SK-N-SH (cell line): ENCODE data around the gene HUNK. TPM values are rescaled to one million over a fixed set of nuclear protein-coding genes. Genes with fewer than 3 reads are reported as not detected.

Source experiments
- CTCF ChIA-PET: fragments of 300-600, 350-600 bp; formaldehyde crosslinking; extraction: SDS; loops from one replicate; lab custom pipeline; 2021; lab: Yijun Ruan, JAX
- POLR2A ChIA-PET: fragments of 350-600 bp; sonication (Branson Sonifier 250); formaldehyde crosslinking; extraction: SDS; loops from one replicate; lab custom pipeline; 2020; ENCODE audit warnings: antibody characterized with exemption, inconsistent platforms; lab: Yijun Ruan, JAX
- DNase-seq: peaks from one replicate; pipeline ENCODE4 v3.0.0; 2012
- H2AFZ ChIP-seq: fragments of 200-600 bp; sonication (generic); 2 replicates; pipeline ENCODE4 v1.8.1; 2016; ENCODE audit warnings: antibody characterized with exemption, mild to moderate bottlenecking, low read depth
- H3F3A ChIP-seq: fragments of 200-600 bp; sonication (generic); replicated peaks from 2 replicates; pipeline ENCODE3; 2016; ENCODE audit warnings: antibody characterized with exemption, mild to moderate bottlenecking; ENCODE audit not compliant: insufficient read depth
- H3K27ac ChIP-seq, 2 experiments: fragments of 200-500 bp in 1 of 2; fragments of 200-600 bp in 1 of 2; sonication (Bioruptor generic) in 1 of 2; sonication (generic), shearing (Covaris generic) in 1 of 2; 2 replicates each; pipeline versions ENCODE4 v1.5.1 to v1.6.1; 2014 to 2016; ENCODE audit warnings: low read depth in 2 of 2, inconsistent platforms in 1 of 2, low read length in 1 of 2, mild to moderate bottlenecking in 1 of 2, mixed read lengths in 1 of 2
- H3K27me3 ChIP-seq: fragments of 200-600 bp; sonication (generic), shearing (Covaris generic); 2 replicates; pipeline ENCODE4 v1.6.1; 2016; ENCODE audit warnings: mixed run types; ENCODE audit not compliant: insufficient read depth
- H3K36me3 ChIP-seq, 2 experiments: fragments of 200-500 bp in 1 of 2; fragments of 200-600 bp in 1 of 2; sonication (Bioruptor generic) in 1 of 2; sonication (generic) in 1 of 2; replicated peaks in 1 of 2; 2 replicates each; pipeline versions ENCODE3 to v1.5.1; 2014 to 2016; ENCODE audit warnings: low read length in 1 of 2, mild to moderate bottlenecking in 1 of 2; ENCODE audit not compliant: insufficient read depth in 2 of 2, control insufficient read depth in 1 of 2
- H3K4me1 ChIP-seq, 2 experiments: fragments of 200-500 bp in 1 of 2; fragments of 200-600 bp in 1 of 2; sonication (Bioruptor generic) in 1 of 2; sonication (generic), shearing (Covaris generic) in 1 of 2; 2 replicates each; pipeline versions ENCODE4 v1.5.1 to v1.6.1; 2014 to 2016; ENCODE audit warnings: low read depth in 1 of 2, low read length in 1 of 2, mixed run types in 1 of 2; ENCODE audit not compliant: insufficient read depth in 2 of 2, control insufficient read depth in 1 of 2
- H3K4me2 ChIP-seq: fragments of 200-600 bp; sonication (generic), shearing (Covaris generic); 2 replicates; pipeline ENCODE4 v1.6.1; 2017; ENCODE audit warnings: mixed run types
- H3K4me3 ChIP-seq, 2 experiments: fragments of 200-500 bp in 1 of 2; fragments of 200-600 bp in 1 of 2; sonication (Bioruptor generic) in 1 of 2; sonication (generic), shearing (Covaris generic) in 1 of 2; 2 replicates each; pipeline versions ENCODE4 v1.5.1 to v1.8.1; 2014 to 2016; ENCODE audit warnings: low read depth in 2 of 2, inconsistent platforms in 1 of 2, low read length in 1 of 2, mild to moderate bottlenecking in 1 of 2, mixed read lengths in 1 of 2, moderate library complexity in 1 of 2
- H3K79me2 ChIP-seq: fragments of 200-600 bp; sonication (generic); 2 replicates; pipeline ENCODE4 v1.8.1; 2017; ENCODE audit warnings: mild to moderate bottlenecking; ENCODE audit not compliant: insufficient read depth
- H3K9ac ChIP-seq: fragments of 200-600 bp; sonication (generic); 2 replicates; pipeline ENCODE4 v1.6.1; 2017; ENCODE audit warnings: mixed run types
- H3K9me2 ChIP-seq: fragments of 200-600 bp; sonication (generic); 2 replicates; pipeline ENCODE4 v1.6.1; 2017; ENCODE audit warnings: mixed run types
- H3K9me3 ChIP-seq: fragments of 200-600 bp; sonication (generic); 2 replicates; pipeline ENCODE4 v1.6.1; 2017; ENCODE audit warnings: mixed run types, mild to moderate bottlenecking, moderate library complexity
- H4K20me1 ChIP-seq: fragments of 200-600 bp; sonication (generic); 2 replicates; pipeline ENCODE4 v1.6.1; 2017; ENCODE audit warnings: mild to moderate bottlenecking, mixed run types; ENCODE audit not compliant: insufficient read depth
- CHD2 ChIP-seq: fragments of 150-350 bp; IDR thresholded peaks from 2 replicates; pipeline ENCODE4 v1.6.1; 2018; ENCODE audit warnings: low read length; ENCODE audit not compliant: partially characterized antibody
- CTCF ChIP-seq: fragments of 200-600 bp; sonication (generic); IDR thresholded peaks from 2 replicates; pipeline ENCODE4 v1.6.1; 2017; ENCODE audit warnings: antibody characterized with exemption, mild to moderate bottlenecking, moderate library complexity
- GABPA ChIP-seq: IDR thresholded peaks from 2 replicates; pipeline ENCODE4 v1.4.0; 2012; ENCODE audit warnings: low read depth, mild to moderate bottlenecking
- GATA2 ChIP-seq: sonication (generic); formaldehyde crosslinking; IDR thresholded peaks from 2 replicates; pipeline ENCODE4 v1.5.0; 2020; ENCODE audit warnings: mild to moderate bottlenecking, missing genetic modification reagents
- IRF3 ChIP-seq: fragments of 150-350 bp; IDR thresholded peaks from 2 replicates; pipeline ENCODE4 v1.6.1; 2016; ENCODE audit warnings: mild to moderate bottlenecking, low read depth, low read length
- NFIC ChIP-seq: IDR thresholded peaks from 2 replicates; pipeline ENCODE4 v1.4.0; 2012; ENCODE audit warnings: borderline replicate concordance
- NRF1 ChIP-seq: IDR thresholded peaks from 2 replicates; pipeline ENCODE4 v1.6.1; 2012; ENCODE audit warnings: low read depth, mild to moderate bottlenecking, low read length
- POLR2AphosphoS5 ChIP-seq: IDR thresholded peaks from 2 replicates; pipeline ENCODE4 v1.6.1; 2012; ENCODE audit warnings: low read depth, low read length
- RAD21 ChIP-seq: IDR thresholded peaks from 2 replicates; pipeline ENCODE4 v1.6.1; 2012; ENCODE audit warnings: mild to moderate bottlenecking, low read length
- RXRA ChIP-seq: IDR thresholded peaks from 2 replicates; pipeline ENCODE4 v1.4.0; 2012; ENCODE audit warnings: low read depth, mild to moderate bottlenecking, borderline replicate concordance
- SIN3A ChIP-seq: IDR thresholded peaks from 2 replicates; pipeline ENCODE4 v1.6.1; 2012; ENCODE audit warnings: low read depth, mild to moderate bottlenecking, low read length, moderate library complexity, borderline replicate concordance
- ZBTB33 ChIP-seq: IDR thresholded peaks from 2 replicates; pipeline ENCODE4 v1.4.0; 2012; ENCODE audit warnings: low read depth, borderline replicate concordance
- WGBS: methylation state at CpG from one replicate; pipeline ENCODE4 v1.1.6; 2017; ENCODE audit warnings: low lambda C conversion rate; 5-methylcytosine and 5-hydroxymethylcytosine counted together
- polyA plus RNA-seq, 3 experiments: library from polyadenylated mRNA; depleted of rRNA; stranded (reverse); fragments of >200 nt; gene quantifications; 2 replicates each; pipeline ENCODE4 v1.2.3, GENCODE V29; 2012

The HUNK gene
- polyA plus RNA-seq, 1 of the 3 experiments (the other 2 are of a cell fraction): 0.31 TPM

GRCh38 chr21:31987696-31988095 lies 114.9 kb downstream of the HUNK start:
- TF ChIP-seq RXRA (no peak), GABPA (no peak), ZBTB33 (no peak), CTCF (no peak), SIN3A (no peak), RAD21 (no peak), IRF3 (no peak), CHD2 (no peak), NFIC (no peak)
- ChIA-PET POLR2A (no interaction called here), CTCF (no interaction called here)
- Histone ChIP-seq H3K9ac (no peak overlapping the region), H3K4me1 (no peaks in the 10 kb centered on the region; a peak in 1 of 4 replicates), H4K20me1 (no peaks in the 10 kb centered on the region), H3K9me2 (no peaks in the 10 kb centered on the region), H3K27me3 (no peaks in the 10 kb centered on the region), H3F3A (no peaks in the 10 kb centered on the region), H3K27ac (no peak overlapping the region), H3K36me3 (no peaks in the 10 kb centered on the region), H2AFZ (no peak overlapping the region), H3K4me2 (no peak overlapping the region), H3K9me3 (no peaks in the 10 kb centered on the region), H3K79me2 (no peaks in the 10 kb centered on the region), H3K4me3 (no peak overlapping the region)
- WGBS: 57% methylated on average over 9 of the region's 9 CpGs
- DNase-seq: no peak

GRCh38 chr21:31988492-31989290 lies 115.9 kb downstream of the HUNK start:
- no peaks in the 10 kb centered on the region for H3K9me3 ChIP-seq
- no peak for TF ChIP-seq GATA2 (CRISPR knock-in tag)
- no peak for TF ChIP-seq SIN3A
- no peak for TF ChIP-seq POLR2AphosphoS5
- TF ChIP-seq NRF1: no peak
- TF ChIP-seq, all 33 proteins: peak for 0
- no peaks in the 10 kb centered on the region for H3K36me3 ChIP-seq
- 66% methylated on average over 4 of the region's 4 CpGs for WGBS
- no peak overlapping the region for H3K4me2 ChIP-seq
- H3F3A ChIP-seq: no peaks in the 10 kb centered on the region
- no peaks in the 10 kb centered on the region for H3K27me3 ChIP-seq
- H4K20me1 ChIP-seq: no peaks in the 10 kb centered on the region
- H3K9me2 ChIP-seq: no peaks in the 10 kb centered on the region
- H2AFZ ChIP-seq: no peak overlapping the region
- ChIA-PET CTCF (interaction anchor here (0.9 kb wide), 1 partner anchor 103 kb away, joined by 3 read pairs; no protein-coding TSS in a partner anchor), POLR2A (no interaction called here)
- no peak overlapping the region for H3K4me3 ChIP-seq
- no peaks in the 10 kb centered on the region; a peak in 1 of 4 replicates for H3K4me1 ChIP-seq
- H3K9ac ChIP-seq: no peak overlapping the region
- no peak for DNase-seq
- H3K27ac ChIP-seq: no peak overlapping the region
- H3K79me2 ChIP-seq: no peaks in the 10 kb centered on the region
